ENCODE data around the gene HBD. TPM values are rescaled to one million over a fixed set of nuclear protein-coding genes. Genes with fewer than 3 reads are reported as not detected.
"Not testable (repeated sequence)": the region's sequence is repeated elsewhere in the genome, so short reads cannot be mapped to it uniquely, and the experiment has no call there.

HBD gene
- total RNA-seq, 1 donor from 2014 or later = not detected

- H3K4me3 Mint-ChIP-seq; H3K4me1 Mint-ChIP-seq (ENCODE audit: low read depth); H3K9me3 Mint-ChIP-seq; DNase-seq (ENCODE audit: low spot score); H3K27ac Mint-ChIP-seq; H3K27me3 Mint-ChIP-seq (ENCODE audit: insufficient read depth); intact Hi-C loops (cut with micrococcal nuclease); H3K36me3 Mint-ChIP-seq (ENCODE audit: low read depth): not testable (repeated sequence)
Measured at GRCh38 chr11:5249807-5250396, 15.6 kb upstream of the HBD start, which contains the start of gene HBG1. HBG1 (minus strand) TSS chr11:5249857; CDS start chr11:5249804, 53 bp downstream.

- H3K27ac Mint-ChIP-seq; DNase-seq (ENCODE audit: low spot score); intact Hi-C loops (cut with micrococcal nuclease); H3K4me3 Mint-ChIP-seq; H3K4me1 Mint-ChIP-seq (ENCODE audit: low read depth); H3K9me3 Mint-ChIP-seq; H3K27me3 Mint-ChIP-seq (ENCODE audit: insufficient read depth); H3K36me3 Mint-ChIP-seq (ENCODE audit: low read depth): not testable (repeated sequence)
Measured at GRCh38 chr11:5248498-5248897, 14.2 kb upstream of the HBD start.

GRCh38 chr11:5247472-5248192 is 13.3 kb upstream of the HBD start:
- no peaks in the 10 kb centered on the region for H3K9me3 Mint-ChIP-seq
- no peak overlapping the region for H3K27ac Mint-ChIP-seq
- no peaks in the 10 kb centered on the region for H3K36me3 Mint-ChIP-seq (ENCODE audit: low read depth)
- intact Hi-C loops (cut with micrococcal nuclease) = no loop called here
- peaks cover 2% of the 10 kb centered on the region for H3K27me3 Mint-ChIP-seq (ENCODE audit: insufficient read depth)
- no peak for DNase-seq (ENCODE audit: low spot score)
- no peak overlapping the region for H3K4me3 Mint-ChIP-seq
- H3K4me1 Mint-ChIP-seq (ENCODE audit: low read depth) = no peaks in the 10 kb centered on the region

- intact Hi-C loops (cut with micrococcal nuclease) = no loop called here
- Mint-ChIP-seq H3K9me3 (no peaks in the 10 kb centered on the region), H3K4me3 (no peak overlapping the region), H3K36me3 (ENCODE audit: low read depth) (no peaks in the 10 kb centered on the region), H3K4me1 (ENCODE audit: low read depth) (no peaks in the 10 kb centered on the region), H3K27me3 (ENCODE audit: insufficient read depth) (peaks cover 2% of the 10 kb centered on the region), H3K27ac (no peak overlapping the region)
- no peak for DNase-seq (ENCODE audit: low spot score)
Measured at GRCh38 chr11:5246772-5247471, 12.6 kb upstream of the HBD start.

- Mint-ChIP-seq H3K36me3 (ENCODE audit: low read depth) (no peaks in the 10 kb centered on the region), H3K27ac (no peak overlapping the region), H3K27me3 (ENCODE audit: insufficient read depth) (peaks cover 2% of the 10 kb centered on the region), H3K4me1 (ENCODE audit: low read depth) (no peaks in the 10 kb centered on the region), H3K4me3 (no peak overlapping the region), H3K9me3 (no peaks in the 10 kb centered on the region)
- no peak for DNase-seq (ENCODE audit: low spot score)
- intact Hi-C loops (cut with micrococcal nuclease) = no loop called here
Measured at GRCh38 chr11:5245155-5245554, 10.9 kb upstream of the HBD start.

GRCh38 chr11:5243816-5244180 is 9.5 kb upstream of the HBD start:
- intact Hi-C loops (cut with micrococcal nuclease) = no loop called here
- no peaks in the 10 kb centered on the region for H3K4me1 Mint-ChIP-seq (ENCODE audit: low read depth)
- no peak overlapping the region for H3K27ac Mint-ChIP-seq
- H3K9me3 Mint-ChIP-seq = no peaks in the 10 kb centered on the region
- H3K36me3 Mint-ChIP-seq (ENCODE audit: low read depth) = no peaks in the 10 kb centered on the region
- no peak for DNase-seq (ENCODE audit: low spot score)
- H3K27me3 Mint-ChIP-seq (ENCODE audit: insufficient read depth) = peaks cover 2% of the 10 kb centered on the region
- H3K4me3 Mint-ChIP-seq = no peak overlapping the region

- Mint-ChIP-seq H3K4me1 (ENCODE audit: low read depth) (no peaks in the 10 kb centered on the region), H3K9me3 (no peaks in the 10 kb centered on the region), H3K27ac (no peak overlapping the region), H3K36me3 (ENCODE audit: low read depth) (no peaks in the 10 kb centered on the region), H3K27me3 (ENCODE audit: insufficient read depth) (peaks cover 2% of the 10 kb centered on the region), H3K4me3 (no peak overlapping the region)
- intact Hi-C loops (cut with micrococcal nuclease) = no loop called here
- no peak for DNase-seq (ENCODE audit: low spot score)
Measured at GRCh38 chr11:5242933-5243815, 8.9 kb upstream of the HBD start.

GRCh38 chr11:5242208-5242607 is 7.9 kb upstream of the HBD start:
- DNase-seq (ENCODE audit: low spot score) = no peak
- Mint-ChIP-seq H3K27ac (no peak overlapping the region), H3K4me1 (ENCODE audit: low read depth) (no peaks in the 10 kb centered on the region), H3K9me3 (no peaks in the 10 kb centered on the region), H3K36me3 (ENCODE audit: low read depth) (no peaks in the 10 kb centered on the region), H3K27me3 (ENCODE audit: insufficient read depth) (peaks cover 2% of the 10 kb centered on the region), H3K4me3 (no peak overlapping the region)
- intact Hi-C loops (cut with micrococcal nuclease) = no loop called here

- no peak for DNase-seq (ENCODE audit: low spot score)
- Mint-ChIP-seq H3K36me3 (ENCODE audit: low read depth) (no peaks in the 10 kb centered on the region), H3K4me3 (no peak overlapping the region), H3K27me3 (ENCODE audit: insufficient read depth) (peaks cover 2% of the 10 kb centered on the region), H3K9me3 (no peaks in the 10 kb centered on the region), H3K27ac (no peak overlapping the region), H3K4me1 (ENCODE audit: low read depth) (no peaks in the 10 kb centered on the region)
- intact Hi-C loops (cut with micrococcal nuclease) = no loop called here
Measured at GRCh38 chr11:5241458-5241857, 7.2 kb upstream of the HBD start.

GRCh38 chr11:5240458-5240857 is 6.2 kb upstream of the HBD start:
- Mint-ChIP-seq H3K9me3 (no peaks in the 10 kb centered on the region), H3K36me3 (ENCODE audit: low read depth) (no peaks in the 10 kb centered on the region), H3K4me3 (no peak overlapping the region), H3K4me1 (ENCODE audit: low read depth) (no peaks in the 10 kb centered on the region), H3K27me3 (ENCODE audit: insufficient read depth) (peaks cover 1% of the 10 kb centered on the region), H3K27ac (no peak overlapping the region)
- no peak for DNase-seq (ENCODE audit: low spot score)
- intact Hi-C loops (cut with micrococcal nuclease) = no loop called here

- Mint-ChIP-seq H3K9me3 (no peaks in the 10 kb centered on the region), H3K4me3 (no peak overlapping the region), H3K27me3 (ENCODE audit: insufficient read depth) (no peaks in the 10 kb centered on the region), H3K27ac (no peak overlapping the region), H3K36me3 (ENCODE audit: low read depth) (no peaks in the 10 kb centered on the region), H3K4me1 (ENCODE audit: low read depth) (no peaks in the 10 kb centered on the region)
- intact Hi-C loops (cut with micrococcal nuclease) = no loop called here
- no peak for DNase-seq (ENCODE audit: low spot score)
Measured at GRCh38 chr11:5240056-5240455, 5.8 kb upstream of the HBD start.

GRCh38 chr11:5239046-5239445 is 4.8 kb upstream of the HBD start:
- peaks cover 6% of the 10 kb centered on the region for H3K4me1 Mint-ChIP-seq (ENCODE audit: low read depth)
- no peaks in the 10 kb centered on the region for H3K36me3 Mint-ChIP-seq (ENCODE audit: low read depth)
- no peaks in the 10 kb centered on the region for H3K27me3 Mint-ChIP-seq (ENCODE audit: insufficient read depth)
- no peak overlapping the region for H3K4me3 Mint-ChIP-seq
- no peak for DNase-seq (ENCODE audit: low spot score)
- no peaks in the 10 kb centered on the region for H3K9me3 Mint-ChIP-seq
- H3K27ac Mint-ChIP-seq = no peak overlapping the region
- intact Hi-C loops (cut with micrococcal nuclease) = no loop called here

GRCh38 chr11:5238486-5238885 is 4.2 kb upstream of the HBD start:
- Mint-ChIP-seq H3K36me3 (ENCODE audit: low read depth) (no peaks in the 10 kb centered on the region), H3K27ac (no peak overlapping the region), H3K9me3 (no peaks in the 10 kb centered on the region), H3K27me3 (ENCODE audit: insufficient read depth) (no peaks in the 10 kb centered on the region), H3K4me1 (ENCODE audit: low read depth) (peaks cover 8% of the 10 kb centered on the region), H3K4me3 (no peak overlapping the region)
- intact Hi-C loops (cut with micrococcal nuclease) = no loop called here
- DNase-seq (ENCODE audit: low spot score) = no peak
